ENCODE data around the gene MTAP. TPM values are rescaled to one million over a fixed set of nuclear protein-coding genes. Genes with fewer than 3 reads are reported as not detected.

MTAP gene
- total RNA-seq (10 to 100 TPM; 12.6 to 27.3 (median 19.4) TPM), polyA plus RNA-seq (1 to 10 TPM; 5.4 to 6.6 TPM)
- long read RNA-seq, donor 1, full-length matches to known transcripts, result 14 of 17 reads
- long read RNA-seq, donor 1, partial matches to known transcripts, result 1 of 17 reads
- long read RNA-seq, donor 1, other reads (novel, unspliced or antisense), result 2 of 17 reads
- long read RNA-seq, donor 2, full-length matches to known transcripts, result 48 of 55 reads
- long read RNA-seq, donor 2, partial matches to known transcripts, result 1 of 55 reads
- long read RNA-seq, donor 2, other reads (novel, unspliced or antisense), result 6 of 55 reads
- long read RNA-seq, donor 3, full-length matches to known transcripts, result 10 of 11 reads
- long read RNA-seq, donor 3, partial matches to known transcripts, result 1 of 11 reads
- long read RNA-seq, donor 3, other reads (novel, unspliced or antisense), result 0 of 11 reads

GRCh38 chr9:21802418-21803000, at the start of gene MTAP:
Gene MTAP, plus strand, starts transcription at chr9:21802636. Its CDS starts 113 bp downstream, at chr9:21802749.
- TF ChIP-seq CTCF (IDR thresholded peaks at IDR 0.05), result no peak
- TF ChIP-seq POLR2A (IDR thresholded peaks at IDR 0.05), result peak in 1 of 2 donors; percentile 90
- Histone ChIP-seq H3K27ac (peak within 1 kb of the TSS; percentile 79 to 95 (median 86)), H3K36me3 (peaks cover 0 to 2% (median 0%) of the 10 kb centered on the region in 9 donors), H3K27me3 (peaks cover 0 to 9% (median 0%) of the 10 kb centered on the region in 9 donors), H3K9me3 (no peaks in the 10 kb centered on the region), H3K4me1 (peaks cover 0 to 38% (median 27%) of the 10 kb centered on the region in 12 donors), H3K4me3 (peak within 1 kb of the TSS; percentile 64 to 96 (median 82))
- intact Hi-C loops (cut with DNase I), result loop anchor here in 4 of 10 donors (5.0 to 10.0 kb wide), 3 partner anchors 202 to 652 kb away; partner anchors contain the start of gene CDKN2B (in 1 of the 4)
- peak; percentile 93 to 96 (median 93) for DNase-seq
- peak; percentile 94 to 99 (median 98) for ATAC-seq
- WGBS, 4 donors, result 0 to 1% (median 0%) methylated on average over 21 to 48 of the region's 48 CpGs

GRCh38 chr9:21753523-21753922, 48.9 kb upstream of the MTAP start:
- H3K4me3 ChIP-seq, result no peak overlapping the region
- 75 to 86% (median 84%) methylated on average over 1 of the region's 1 CpG for WGBS, 4 donors
- no peak overlapping the region for H3K27ac ChIP-seq
- no peaks in the 10 kb centered on the region for H3K4me1 ChIP-seq
- intact Hi-C loops (cut with DNase I), result no loop called here
- H3K9me3 ChIP-seq, result no peaks in the 10 kb centered on the region
- no peaks in the 10 kb centered on the region for H3K36me3 ChIP-seq
- peaks cover 0 to 37% (median 0%) of the 10 kb centered on the region in 9 donors for H3K27me3 ChIP-seq
- ATAC-seq, result no peak
- no peak for DNase-seq
- TF ChIP-seq POLR2A (IDR thresholded peaks at IDR 0.05) (no peak), CTCF (IDR thresholded peaks at IDR 0.05) (no peak)

GRCh38 chr9:21754741-21755140, 47.7 kb upstream of the MTAP start:
- Histone ChIP-seq H3K4me1 (no peaks in the 10 kb centered on the region), H3K36me3 (no peaks in the 10 kb centered on the region), H3K4me3 (no peak overlapping the region), H3K27me3 (peaks cover 0 to 34% (median 0%) of the 10 kb centered on the region in 9 donors), H3K9me3 (no peaks in the 10 kb centered on the region), H3K27ac (no peak overlapping the region)
- ATAC-seq (no peak), DNase-seq (no peak)
- TF ChIP-seq POLR2A (IDR thresholded peaks at IDR 0.05) (no peak), CTCF (IDR thresholded peaks at IDR 0.05) (no peak)
- WGBS, 4 donors, result 62 to 82% (median 68%) methylated on average over 2 of the region's 2 CpGs
- intact Hi-C loops (cut with DNase I), result no loop called here

GRCh38 chr9:21758540-21758939, 43.9 kb upstream of the MTAP start:
- WGBS, 4 donors, result 78 to 84% (median 81%) methylated on average over 1 of the region's 1 CpG
- no peaks in the 10 kb centered on the region for H3K36me3 ChIP-seq
- intact Hi-C loops (cut with DNase I), result no loop called here
- H3K4me3 ChIP-seq, result no peak overlapping the region
- H3K27me3 ChIP-seq, result peaks cover 0 to 34% (median 0%) of the 10 kb centered on the region in 9 donors
- no peaks in the 10 kb centered on the region for H3K9me3 ChIP-seq
- H3K4me1 ChIP-seq, result no peaks in the 10 kb centered on the region
- no peak for ATAC-seq
- H3K27ac ChIP-seq, result no peak overlapping the region
- DNase-seq, result no peak
- no peak for TF ChIP-seq CTCF (IDR thresholded peaks at IDR 0.05)
